Stimulated activated CD4-positive, alpha-beta T cell treated with anti-CD3 and anti-CD28 coated beads, Interleukin-2, amount 100 ng/mL, for 48 hours (primary cell): ENCODE results near the gene PSAT1.

Experiments
- DNase-seq, 2 donors: peaks; one replicate each; pipeline ENCODE4 v3.0.0-alpha.2; 2020

PSAT1 gene

GRCh38 chr9:78319197-78320029 is 22.5 kb downstream of the PSAT1 start:
- no peak for DNase-seq

- DNase-seq, result no peak
Observed at GRCh38 chr9:78320030-78320693, 23.2 kb downstream of the PSAT1 start.

GRCh38 chr9:78320875-78321496 is 24.1 kb downstream of the PSAT1 start:
- no peak for DNase-seq

GRCh38 chr9:78321505-78321904 is 24.6 kb downstream of the PSAT1 start:
- no peak for DNase-seq

GRCh38 chr9:78324068-78324650 is 27.2 kb downstream of the PSAT1 start:
- no peak for DNase-seq

- no peak for DNase-seq
Observed at GRCh38 chr9:78324682-78325081, 27.8 kb downstream of the PSAT1 start.

GRCh38 chr9:78325343-78325742 is 28.4 kb downstream of the PSAT1 start:
- DNase-seq, result no peak

- DNase-seq, result no peak
Observed at GRCh38 chr9:78325846-78326360, 29.0 kb downstream of the PSAT1 start.

- DNase-seq, result no peak
Observed at GRCh38 chr9:78326564-78326963, 29.6 kb downstream of the PSAT1 start.

GRCh38 chr9:78332381-78332780 is 35.5 kb downstream of the PSAT1 start:
- no peak for DNase-seq

GRCh38 chr9:78348848-78349247 is 51.9 kb downstream of the PSAT1 start:
- no peak for DNase-seq

- no peak for DNase-seq
Observed at GRCh38 chr9:78351816-78352215, 54.9 kb downstream of the PSAT1 start.

GRCh38 chr9:78354324-78354973 is 57.5 kb downstream of the PSAT1 start:
- DNase-seq, result no peak

- no peak for DNase-seq
Observed at GRCh38 chr9:78354989-78355388, 58.1 kb downstream of the PSAT1 start.

GRCh38 chr9:78356634-78357033 is 59.7 kb downstream of the PSAT1 start:
- no peak for DNase-seq

- DNase-seq, result no peak
Observed at GRCh38 chr9:78357165-78357873, 60.4 kb downstream of the PSAT1 start.

GRCh38 chr9:78358329-78359051 is 61.6 kb downstream of the PSAT1 start:
- DNase-seq, result no peak

- DNase-seq, result no peak
Observed at GRCh38 chr9:78363221-78363620, 66.3 kb downstream of the PSAT1 start.

GRCh38 chr9:78365748-78366697 is 69.1 kb downstream of the PSAT1 start:
- no peak for DNase-seq

GRCh38 chr9:78366827-78367226 is 69.9 kb downstream of the PSAT1 start:
- DNase-seq, result no peak
